OCI-LY7 (cell line): ENCODE measurements around the gene HSF2BP. TPM values are rescaled to one million over a fixed set of nuclear protein-coding genes. Genes with fewer than 3 reads are reported as not detected.
"Not testable (repeated sequence)": the region's sequence is repeated elsewhere in the genome, so short reads cannot be mapped to it uniquely, and the experiment has no call there.

Experiments
- BruUV-seq: library from RNA; stranded (reverse); fragments of 400-500 nt; replicated peaks from 2 replicates; lab custom pipeline; 2021; lab: Mats Ljungman, UMichigan
- CTCF ChIA-PET: fragments of 300-600 bp; sonication (Branson Sonifier 250); formaldehyde crosslinking; loops from one replicate; lab custom pipeline; 2022; ENCODE audit warnings: antibody characterized with exemption; ENCODE audit not compliant: unreplicated experiment; lab: Charles Lee
- POLR2A ChIA-PET: fragments of 300-600 bp; sonication (Branson Sonifier 250); formaldehyde crosslinking; loops from one replicate; lab custom pipeline; 2022; ENCODE audit warnings: antibody characterized with exemption; lab: Charles Lee
- DNase-seq: peaks from one replicate; pipeline ENCODE4 v3.0.0-alpha.2; 2015; ENCODE audit warnings: low spot score
- H2AFZ ChIP-seq: fragments of 200-600 bp; sonication (generic), shearing (Covaris generic); 2 replicates; pipeline ENCODE4 v1.6.1; 2014; ENCODE audit warnings: mild to moderate bottlenecking, antibody characterized with exemption, low read length, moderate library complexity
- H3K27ac ChIP-seq: fragments of 200-600 bp; sonication (generic); 2 replicates; pipeline ENCODE4 v1.5.1; 2014; ENCODE audit warnings: mixed run types, low read depth, mild to moderate bottlenecking, moderate library complexity, low read length, inconsistent platforms; ENCODE audit not compliant: poor library complexity, severe bottlenecking
- H3K36me3 ChIP-seq: fragments of 200-600 bp; sonication (generic); 2 replicates; pipeline ENCODE4 v1.6.1; 2014; ENCODE audit warnings: mild to moderate bottlenecking, antibody characterized with exemption, low read length, moderate library complexity, mixed read lengths; ENCODE audit not compliant: insufficient read depth
- H3K4me1 ChIP-seq: fragments of 200-600 bp; sonication (generic); 2 replicates; pipeline ENCODE4 v1.5.1; 2014; ENCODE audit warnings: mild to moderate bottlenecking, low read length; ENCODE audit not compliant: insufficient read depth, poor library complexity, severe bottlenecking
- H3K4me2 ChIP-seq: fragments of 200-600 bp; sonication (generic); 2 replicates; pipeline ENCODE4 v1.6.1; 2014; ENCODE audit warnings: mild to moderate bottlenecking, low read length
- H3K4me3 ChIP-seq: fragments of 200-600 bp; sonication (generic); 2 replicates; pipeline ENCODE4 v1.5.1; 2014; ENCODE audit warnings: mild to moderate bottlenecking, low read depth, low read length; ENCODE audit not compliant: poor library complexity, severe bottlenecking
- H3K79me2 ChIP-seq: fragments of 200-600 bp; sonication (generic); 2 replicates; pipeline ENCODE4 v1.6.1; 2016; ENCODE audit warnings: low read depth, mild to moderate bottlenecking, low read length, moderate library complexity, mixed read lengths; ENCODE audit not compliant: insufficient read depth
- H3K9me2 ChIP-seq: fragments of 200-600 bp; sonication (generic); 2 replicates; pipeline ENCODE4 v1.6.1; 2016; ENCODE audit warnings: mild to moderate bottlenecking, low read length, mixed read lengths; ENCODE audit not compliant: insufficient read depth
- H3K9me3 ChIP-seq: fragments of 200-600 bp; sonication (generic); 2 replicates; pipeline ENCODE4 v1.6.1; 2014; ENCODE audit warnings: mild to moderate bottlenecking, mixed run types, low read length, mixed read lengths
- H4K20me1 ChIP-seq: fragments of 200-600 bp; sonication (generic); 2 replicates; pipeline ENCODE4 v1.6.1; 2014; ENCODE audit warnings: mild to moderate bottlenecking, antibody characterized with exemption, low read length, moderate library complexity, mixed read lengths; ENCODE audit not compliant: insufficient read depth
- EZH2phosphoT487 ChIP-seq: fragments of 200-600 bp; sonication (generic); IDR thresholded peaks from 2 replicates; pipeline ENCODE4 v1.6.1; 2018; ENCODE audit warnings: low read depth, borderline replicate concordance, mild to moderate bottlenecking, mixed run types, antibody characterized with exemption, low read length, moderate library complexity, mixed read lengths
- intact Hi-C: fragments of 100-400 bp; cut with micrococcal nuclease; formaldehyde crosslinking; loops from one replicate; pipeline ENCODE4 v1.10.0; 2022; ENCODE audit not compliant: unreplicated experiment
- total RNA-seq, 2 experiments: library from RNA; depleted of rRNA in 1 of 2; stranded (reverse); fragments of >200 nt in 1 of 2; shearing (Covaris generic) in 1 of 2; gene quantifications; 2 replicates each; pipeline ENCODE4 v1.2.3, GENCODE V29; 2014 to 2022
- TF ChIP-seq, protein P1 (sequence below): fragments of 200-600 bp; sonication (generic); conservative IDR thresholded peaks from 2 replicates; pipeline ENCODE4 v1.5.1; 2014; ENCODE audit warnings: mild to moderate bottlenecking, antibody characterized with exemption, low read length, moderate library complexity, mixed read lengths

The HSF2BP gene
- total RNA-seq, 2 experiments from 2014 or later: 3.5 to 5.1 TPM

- Histone ChIP-seq H4K20me1 (no peaks in the 10 kb centered on the region), H2AFZ (no peak overlapping the region), H3K36me3 (no peaks in the 10 kb centered on the region; the same call in 1 of the 2 replicates), H3K79me2 (no peaks in the 10 kb centered on the region), H3K9me3 (no peaks in the 10 kb centered on the region), H3K4me2 (no peak overlapping the region), H3K9me2 (no peaks in the 10 kb centered on the region), H3K4me1 (no peaks in the 10 kb centered on the region), H3K27ac (no peak overlapping the region), H3K4me3 (no peak overlapping the region)
- intact Hi-C loops: no loop called here
- CTCF ChIA-PET: no interaction called here
- POLR2A ChIA-PET: no interaction called here
- no peak for TF ChIP-seq EZH2phosphoT487
- TF ChIP-seq, protein P1, sequence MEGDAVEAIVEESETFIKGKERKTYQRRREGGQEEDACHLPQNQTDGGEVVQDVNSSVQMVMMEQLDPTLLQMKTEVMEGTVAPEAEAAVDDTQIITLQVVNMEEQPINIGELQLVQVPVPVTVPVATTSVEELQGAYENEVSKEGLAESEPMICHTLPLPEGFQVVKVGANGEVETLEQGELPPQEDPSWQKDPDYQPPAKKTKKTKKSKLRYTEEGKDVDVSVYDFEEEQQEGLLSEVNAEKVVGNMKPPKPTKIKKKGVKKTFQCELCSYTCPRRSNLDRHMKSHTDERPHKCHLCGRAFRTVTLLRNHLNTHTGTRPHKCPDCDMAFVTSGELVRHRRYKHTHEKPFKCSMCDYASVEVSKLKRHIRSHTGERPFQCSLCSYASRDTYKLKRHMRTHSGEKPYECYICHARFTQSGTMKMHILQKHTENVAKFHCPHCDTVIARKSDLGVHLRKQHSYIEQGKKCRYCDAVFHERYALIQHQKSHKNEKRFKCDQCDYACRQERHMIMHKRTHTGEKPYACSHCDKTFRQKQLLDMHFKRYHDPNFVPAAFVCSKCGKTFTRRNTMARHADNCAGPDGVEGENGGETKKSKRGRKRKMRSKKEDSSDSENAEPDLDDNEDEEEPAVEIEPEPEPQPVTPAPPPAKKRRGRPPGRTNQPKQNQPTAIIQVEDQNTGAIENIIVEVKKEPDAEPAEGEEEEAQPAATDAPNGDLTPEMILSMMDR: no peak
- DNase-seq: no peak
- BruUV-seq: no TSS peak
Measured at GRCh38 chr21:43701936-43702784, 42.9 kb upstream of the HSF2BP start.

DNA sequence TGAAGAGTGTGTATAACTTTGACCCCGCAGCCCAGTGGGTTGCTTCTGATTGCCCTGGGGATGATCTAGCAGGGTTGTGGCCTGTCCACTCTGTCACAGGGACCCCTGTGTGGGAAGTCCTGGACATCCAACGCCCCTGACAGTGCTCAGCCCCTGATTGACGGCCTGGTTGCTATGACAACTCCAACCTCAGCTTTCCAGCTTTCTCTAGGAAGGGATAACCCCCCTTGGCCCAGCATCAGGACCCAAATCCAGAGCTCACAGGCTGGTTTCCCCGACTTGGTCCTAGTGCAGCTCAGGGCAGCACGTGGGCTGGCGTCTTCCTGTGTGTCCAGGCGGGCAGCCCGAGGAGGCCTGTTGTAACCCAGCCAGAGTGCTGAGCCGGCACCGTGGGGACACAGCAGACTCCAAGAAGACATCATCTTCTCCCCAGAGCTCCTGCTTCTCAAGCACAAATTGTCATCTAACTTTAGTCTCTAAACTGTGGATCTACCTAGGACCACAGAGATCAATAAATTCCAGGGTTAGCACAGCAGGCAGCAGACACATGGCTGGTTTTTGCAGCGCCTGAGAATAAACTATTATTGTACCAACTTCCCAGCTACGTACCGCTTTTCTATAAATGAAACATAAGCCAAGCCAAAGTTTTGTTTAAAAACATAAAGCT is 40.8 kb upstream of the HSF2BP start:
- DNase-seq: no peak
- Histone ChIP-seq H2AFZ (no peak overlapping the region), H3K27ac (no peak overlapping the region), H3K79me2 (no peaks in the 10 kb centered on the region), H3K4me1 (no peaks in the 10 kb centered on the region), H3K9me3 (no peaks in the 10 kb centered on the region), H3K4me3 (no peak overlapping the region), H3K9me2 (no peaks in the 10 kb centered on the region), H3K4me2 (no peak overlapping the region), H4K20me1 (no peaks in the 10 kb centered on the region), H3K36me3 (peaks cover 18% of the 10 kb centered on the region)
- intact Hi-C loops: no loop called here
- TF ChIP-seq, protein P1: no peak
- TF ChIP-seq EZH2phosphoT487: no peak
- ChIA-PET CTCF (no interaction called here), POLR2A (interaction anchor here (0.6 kb wide), 1 partner anchor 17 kb away, joined by 3 read pairs; no protein-coding TSS in a partner anchor)
- BruUV-seq: no TSS peak

- H3K4me2 ChIP-seq, BruUV-seq, H3K27ac ChIP-seq, DNase-seq, H3K4me1 ChIP-seq, H3K9me3 ChIP-seq, POLR2A ChIA-PET, H3K9me2 ChIP-seq, H2AFZ ChIP-seq, H4K20me1 ChIP-seq, CTCF ChIA-PET, H3K4me3 ChIP-seq, H3K79me2 ChIP-seq, intact Hi-C loops: not testable (repeated sequence)
- H3K36me3 ChIP-seq: peaks cover 24% of the 10 kb centered on the region
Measured at GRCh38 chr21:43699492-43699777, 40.1 kb upstream of the HSF2BP start.
